ENCODE results near the gene SMOC2. TPM values are rescaled to one million over a fixed set of nuclear protein-coding genes. Genes with fewer than 3 reads are reported as not detected.
"Not testable (repeated sequence)": the region's sequence is repeated elsewhere in the genome, so short reads cannot be mapped to it uniquely, and the experiment has no call there.

The SMOC2 gene
- total RNA-seq, 8 experiments from 2014 or later, result 0.15 to 31.4 (median 0.94) TPM; not detected in 2

- H3K4me3 ChIP-seq; ATAC-seq (replicated peaks in 6 of 8); H3K4me1 ChIP-seq (replicated peaks in 1 of 2); H3K27ac ChIP-seq; in situ Hi-C loops (cut with MboI; ENCODE audit: low pct_unique_long_range_greater_than_20kb in 2 of 9, low sequenced_read_pairs in 9 of 9, unreplicated experiment in 9 of 9): not testable (repeated sequence)
- WGBS, 10 experiments, result 0 to 80% methylated on average over 1 of the region's 28 CpGs; no CpG with 5 or more reads in 8 of the 10 experiments
Observed at GRCh38 chr6:168573276-168573835, 132.4 kb downstream of the SMOC2 start.

- ATAC-seq (replicated peaks in 6 of 8), result no peak
- H3K27ac ChIP-seq, result no peak overlapping the region
- H3K4me1 ChIP-seq (replicated peaks in 1 of 2), result peaks cover 2 to 4% of the 10 kb centered on the region in 2 donors
- in situ Hi-C loops (cut with MboI; ENCODE audit: low pct_unique_long_range_greater_than_20kb in 2 of 9, low sequenced_read_pairs in 9 of 9, unreplicated experiment in 9 of 9), result no loop called here
- WGBS, 10 experiments, result 10 to 93% (median 83%) methylated on average over 2 to 8 of the region's 17 CpGs; no CpG with 5 or more reads in 4 of the 10 experiments
- H3K4me3 ChIP-seq, result no peak overlapping the region
Observed at GRCh38 chr6:168574075-168574698, 133.2 kb downstream of the SMOC2 start.

- H3K4me1 ChIP-seq (replicated peaks in 1 of 2), result peaks cover 2 to 4% of the 10 kb centered on the region in 2 donors
- peak in 5 of 8 experiments; percentile 56 to 76 (median 65) for ATAC-seq (replicated peaks in 6 of 8)
- 35 to 100% (median 73%) methylated on average over 1 to 7 of the region's 17 CpGs; no CpG with 5 or more reads in 4 of the 10 experiments for WGBS, 10 experiments
- in situ Hi-C loops (cut with MboI; ENCODE audit: low pct_unique_long_range_greater_than_20kb in 2 of 9, low sequenced_read_pairs in 9 of 9, unreplicated experiment in 9 of 9), result no loop called here
- H3K27ac ChIP-seq, result no peak overlapping the region
- H3K4me3 ChIP-seq, result no peak overlapping the region
Observed at GRCh38 chr6:168574699-168575195, 133.8 kb downstream of the SMOC2 start.

GRCh38 chr6:168575346-168576098 lies 134.5 kb downstream of the SMOC2 start:
- H3K27ac ChIP-seq, result no peak overlapping the region
- H3K4me1 ChIP-seq (replicated peaks in 1 of 2), result peaks cover 2 to 4% of the 10 kb centered on the region in 2 donors
- no peak overlapping the region for H3K4me3 ChIP-seq
- 30 to 100% (median 80%) methylated on average over 1 to 10 of the region's 15 CpGs; no CpG with 5 or more reads in 3 of the 10 experiments for WGBS, 10 experiments
- no peak for ATAC-seq (replicated peaks in 6 of 8)
- in situ Hi-C loops (cut with MboI; ENCODE audit: low pct_unique_long_range_greater_than_20kb in 2 of 9, low sequenced_read_pairs in 9 of 9, unreplicated experiment in 9 of 9), result no loop called here

GRCh38 chr6:168576388-168576787 lies 135.4 kb downstream of the SMOC2 start:
- no peak overlapping the region for H3K27ac ChIP-seq
- ATAC-seq (replicated peaks in 6 of 8), result no peak
- H3K4me3 ChIP-seq, result no peak overlapping the region
- H3K4me1 ChIP-seq (replicated peaks in 1 of 2), result peaks cover 2 to 4% of the 10 kb centered on the region in 2 donors
- WGBS, 10 experiments, result 50 to 97% (median 87%) methylated on average over 1 to 13 of the region's 14 CpGs; no CpG with 5 or more reads in 1 of the 10 experiments
- in situ Hi-C loops (cut with MboI; ENCODE audit: low pct_unique_long_range_greater_than_20kb in 2 of 9, low sequenced_read_pairs in 9 of 9, unreplicated experiment in 9 of 9), result no loop called here

GRCh38 chr6:168577496-168577895 lies 136.5 kb downstream of the SMOC2 start:
- WGBS, 10 experiments, result 0 to 92% (median 75%) methylated on average over 2 to 8 of the region's 9 CpGs; no CpG with 5 or more reads in 5 of the 10 experiments

GRCh38 chr6:168578036-168578435 lies 137.1 kb downstream of the SMOC2 start:
- ATAC-seq (replicated peaks in 6 of 8), result no peak
- WGBS, 10 experiments, result 0 to 86% (median 71%) methylated on average over 1 to 8 of the region's 8 CpGs; no CpG with 5 or more reads in 3 of the 10 experiments
- no peak overlapping the region for H3K27ac ChIP-seq
- H3K4me3 ChIP-seq, result no peak overlapping the region
- in situ Hi-C loops (cut with MboI; ENCODE audit: low pct_unique_long_range_greater_than_20kb in 2 of 9, low sequenced_read_pairs in 9 of 9, unreplicated experiment in 9 of 9), result no loop called here
- peaks cover 2 to 4% of the 10 kb centered on the region in 2 donors for H3K4me1 ChIP-seq (replicated peaks in 1 of 2)

More at GRCh38 chr6:168577496-168577895, 136.5 kb downstream of the SMOC2 start:
- in situ Hi-C loops (cut with MboI; ENCODE audit: low pct_unique_long_range_greater_than_20kb in 2 of 9, low sequenced_read_pairs in 9 of 9, unreplicated experiment in 9 of 9), result no loop called here
- peak in 5 of 8 experiments; percentile 79 to 89 (median 87) for ATAC-seq (replicated peaks in 6 of 8)
- H3K27ac ChIP-seq, result no peak overlapping the region
- H3K4me3 ChIP-seq, result no peak overlapping the region
- H3K4me1 ChIP-seq (replicated peaks in 1 of 2), result peaks cover 2 to 4% of the 10 kb centered on the region in 2 donors

- in situ Hi-C loops (cut with MboI; ENCODE audit: low pct_unique_long_range_greater_than_20kb in 2 of 9, low sequenced_read_pairs in 9 of 9, unreplicated experiment in 9 of 9), result no loop called here
- ATAC-seq (replicated peaks in 6 of 8), result no peak
- 0 to 100% (median 70%) methylated on average over 2 to 12 of the region's 12 CpGs for WGBS, 10 experiments
- no peak overlapping the region for H3K4me3 ChIP-seq
- peaks cover 0 to 2% of the 10 kb centered on the region in 2 donors for H3K4me1 ChIP-seq (replicated peaks in 1 of 2)
- H3K27ac ChIP-seq, result no peak overlapping the region
Observed at GRCh38 chr6:168581236-168581635, 140.3 kb downstream of the SMOC2 start.

- in situ Hi-C loops (cut with MboI; ENCODE audit: low pct_unique_long_range_greater_than_20kb in 2 of 9, low sequenced_read_pairs in 9 of 9, unreplicated experiment in 9 of 9), result no loop called here
- WGBS, 10 experiments, result 11 to 100% (median 81%) methylated on average over 1 to 4 of the region's 9 CpGs; no CpG with 5 or more reads in 4 of the 10 experiments
- Histone ChIP-seq H3K4me1 (replicated peaks in 1 of 2) (peaks cover 0 to 2% of the 10 kb centered on the region in 2 donors), H3K27ac (no peak overlapping the region), H3K4me3 (no peak overlapping the region)
- no peak for ATAC-seq (replicated peaks in 6 of 8)
Observed at GRCh38 chr6:168581706-168582105, 140.7 kb downstream of the SMOC2 start.

GRCh38 chr6:168582571-168582981 lies 141.6 kb downstream of the SMOC2 start:
- WGBS, 10 experiments, result 10 to 100% (median 61%) methylated on average over 2 to 7 of the region's 21 CpGs; no CpG with 5 or more reads in 6 of the 10 experiments
- ATAC-seq (replicated peaks in 6 of 8), result no peak
- H3K4me1 ChIP-seq (replicated peaks in 1 of 2), result peaks cover 0 to 2% of the 10 kb centered on the region in 2 donors

GRCh38 chr6:168583126-168583525 lies 142.1 kb downstream of the SMOC2 start:
- Histone ChIP-seq H3K27ac (no peak overlapping the region), H3K4me3 (no peak overlapping the region), H3K4me1 (replicated peaks in 1 of 2) (peaks cover 0 to 2% of the 10 kb centered on the region in 2 donors)
- WGBS, 10 experiments, result 0 to 93% (median 63%) methylated on average over 1 to 5 of the region's 6 CpGs; no CpG with 5 or more reads in 6 of the 10 experiments
- peak in 1 of 8 experiments; percentile 37 for ATAC-seq (replicated peaks in 6 of 8)
- in situ Hi-C loops (cut with MboI; ENCODE audit: low pct_unique_long_range_greater_than_20kb in 2 of 9, low sequenced_read_pairs in 9 of 9, unreplicated experiment in 9 of 9), result no loop called here

More at GRCh38 chr6:168582571-168582981, 141.6 kb downstream of the SMOC2 start:
- in situ Hi-C loops (cut with MboI; ENCODE audit: low pct_unique_long_range_greater_than_20kb in 2 of 9, low sequenced_read_pairs in 9 of 9, unreplicated experiment in 9 of 9), result no loop called here
- no peak overlapping the region for H3K4me3 ChIP-seq
- no peak overlapping the region for H3K27ac ChIP-seq

GRCh38 chr6:168583821-168584220 lies 142.8 kb downstream of the SMOC2 start:
- in situ Hi-C loops (cut with MboI; ENCODE audit: low pct_unique_long_range_greater_than_20kb in 2 of 9, low sequenced_read_pairs in 9 of 9, unreplicated experiment in 9 of 9), result no loop called here
- no peak overlapping the region for H3K4me3 ChIP-seq
- no peak overlapping the region for H3K27ac ChIP-seq
- ATAC-seq (replicated peaks in 6 of 8), result no peak
- H3K4me1 ChIP-seq (replicated peaks in 1 of 2), result no peaks in the 10 kb centered on the region
- WGBS, 10 experiments, result 31 to 97% (median 92%) methylated on average over 2 to 7 of the region's 9 CpGs; no CpG with 5 or more reads in 5 of the 10 experiments

GRCh38 chr6:168584249-168584648 lies 143.3 kb downstream of the SMOC2 start:
- ATAC-seq (replicated peaks in 6 of 8), result no peak
- no peak overlapping the region for H3K27ac ChIP-seq
- no peak overlapping the region for H3K4me3 ChIP-seq
- WGBS, 10 experiments, result 0 to 100% (median 85%) methylated on average over 1 to 4 of the region's 6 CpGs
- H3K4me1 ChIP-seq (replicated peaks in 1 of 2), result no peaks in the 10 kb centered on the region
- in situ Hi-C loops (cut with MboI; ENCODE audit: low pct_unique_long_range_greater_than_20kb in 2 of 9, low sequenced_read_pairs in 9 of 9, unreplicated experiment in 9 of 9), result no loop called here
